Stomach (tissue), 4 donors: ENCODE results near the gene EFNA3.

Experiments used
- POLR2A ChIP-seq, 4 donors: fragments of 450-650 bp; IDR thresholded peaks; one replicate each; pipeline ENCODE4 v1.6.1; 2016; ENCODE audit warnings: antibody characterized with exemption in 4 of 4, control low read depth in 2 of 4, mild to moderate bottlenecking in 1 of 4, moderate library complexity in 1 of 4
- TF ChIP-seq, protein P1 (sequence below), 7 experiments: fragments of 450-650 bp in 4 of 7; fragments of 200-600 bp in 3 of 7; sonication (generic) in 3 of 7; IDR thresholded peaks; one replicate each; pipeline ENCODE4 v1.5.1; 2016 to 2019; ENCODE audit warnings: antibody characterized with exemption in 7 of 7, control low read depth in 2 of 7, mild to moderate bottlenecking in 1 of 7

DNA sequence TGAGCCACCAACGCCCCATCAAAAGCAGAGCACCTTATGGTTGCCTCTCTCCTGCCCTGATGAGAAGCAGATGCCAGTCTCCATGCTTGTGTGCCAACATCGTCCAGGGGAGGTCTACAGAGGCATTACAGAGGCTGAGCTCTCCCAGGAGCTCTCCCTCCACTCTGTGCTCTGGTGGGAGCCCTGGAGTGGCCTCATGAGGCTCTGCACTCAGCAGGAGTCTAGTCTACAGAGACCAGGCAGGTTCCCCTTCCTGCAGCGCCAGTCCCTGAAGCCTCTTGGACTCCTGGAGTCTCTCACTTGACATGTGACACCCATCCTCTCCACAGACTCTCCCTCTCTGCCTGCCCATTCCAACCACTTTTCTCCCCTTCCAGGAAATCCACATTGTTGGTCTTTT, 41.6 kb upstream of the EFNA3 start:
- TF ChIP-seq, protein P1, sequence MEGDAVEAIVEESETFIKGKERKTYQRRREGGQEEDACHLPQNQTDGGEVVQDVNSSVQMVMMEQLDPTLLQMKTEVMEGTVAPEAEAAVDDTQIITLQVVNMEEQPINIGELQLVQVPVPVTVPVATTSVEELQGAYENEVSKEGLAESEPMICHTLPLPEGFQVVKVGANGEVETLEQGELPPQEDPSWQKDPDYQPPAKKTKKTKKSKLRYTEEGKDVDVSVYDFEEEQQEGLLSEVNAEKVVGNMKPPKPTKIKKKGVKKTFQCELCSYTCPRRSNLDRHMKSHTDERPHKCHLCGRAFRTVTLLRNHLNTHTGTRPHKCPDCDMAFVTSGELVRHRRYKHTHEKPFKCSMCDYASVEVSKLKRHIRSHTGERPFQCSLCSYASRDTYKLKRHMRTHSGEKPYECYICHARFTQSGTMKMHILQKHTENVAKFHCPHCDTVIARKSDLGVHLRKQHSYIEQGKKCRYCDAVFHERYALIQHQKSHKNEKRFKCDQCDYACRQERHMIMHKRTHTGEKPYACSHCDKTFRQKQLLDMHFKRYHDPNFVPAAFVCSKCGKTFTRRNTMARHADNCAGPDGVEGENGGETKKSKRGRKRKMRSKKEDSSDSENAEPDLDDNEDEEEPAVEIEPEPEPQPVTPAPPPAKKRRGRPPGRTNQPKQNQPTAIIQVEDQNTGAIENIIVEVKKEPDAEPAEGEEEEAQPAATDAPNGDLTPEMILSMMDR (IDR thresholded peaks at IDR 0.05): no peak
- no peak for TF ChIP-seq POLR2A (IDR thresholded peaks at IDR 0.05)
